KMS-11 (cell line): ENCODE results near the gene AP2B1.

Experiments used
- H2AFZ ChIP-seq: fragments of 200-600 bp; sonication (generic); 2 replicates; pipeline ENCODE4 v1.6.1; 2016; ENCODE audit warnings: antibody characterized with exemption, mixed run types, low read depth
- H3K27ac ChIP-seq: fragments of 200-600 bp; sonication (generic); 2 replicates; pipeline ENCODE4 v1.6.1; 2016; ENCODE audit warnings: mild to moderate bottlenecking, mixed run types
- H3K27me3 ChIP-seq: fragments of 200-600 bp; sonication (generic); 2 replicates; pipeline ENCODE4 v1.6.1; 2017; ENCODE audit warnings: mild to moderate bottlenecking, low read depth, mixed run types, moderate library complexity; ENCODE audit not compliant: insufficient read depth
- H3K36me3 ChIP-seq: fragments of 200-600 bp; sonication (generic); 2 replicates; pipeline ENCODE4 v1.6.1; 2017; ENCODE audit warnings: mild to moderate bottlenecking, mixed run types; ENCODE audit not compliant: insufficient read depth
- H3K4me1 ChIP-seq: fragments of 200-600 bp; sonication (generic); 2 replicates; pipeline ENCODE4 v1.6.1; 2016; ENCODE audit warnings: mild to moderate bottlenecking, low read depth, mixed run types; ENCODE audit not compliant: poor library complexity, severe bottlenecking
- H3K4me2 ChIP-seq: fragments of 200-600 bp; sonication (generic); 2 replicates; pipeline ENCODE4 v1.7.0; 2016; ENCODE audit warnings: mild to moderate bottlenecking, mixed run types
- H3K4me3 ChIP-seq: fragments of 200-600 bp; sonication (generic); IDR thresholded peaks from 2 replicates; pipeline ENCODE4 v1.6.1; 2017; ENCODE audit warnings: low read depth, low read length, mixed read lengths; ENCODE audit not compliant: insufficient read depth
- H3K79me2 ChIP-seq: fragments of 200-600 bp; sonication (generic); 2 replicates; pipeline ENCODE4 v1.6.1; 2016; ENCODE audit warnings: low read depth, mixed run types; ENCODE audit not compliant: insufficient read depth
- H3K9ac ChIP-seq: fragments of 200-600 bp; sonication (generic); 2 replicates; pipeline ENCODE4 v1.6.1; 2016; ENCODE audit warnings: mild to moderate bottlenecking, mixed run types
- H4K20me1 ChIP-seq: fragments of 200-600 bp; sonication (generic); 2 replicates; pipeline ENCODE4 v1.6.1; 2016; ENCODE audit warnings: mild to moderate bottlenecking, mixed run types; ENCODE audit not compliant: insufficient read depth
- CTCF ChIP-seq: fragments of 200-600 bp; sonication (generic); conservative IDR thresholded peaks from 2 replicates; pipeline ENCODE4 v1.6.1; 2017; ENCODE audit warnings: low read depth, mild to moderate bottlenecking, antibody characterized with exemption, low read length, moderate library complexity, mixed read lengths

The AP2B1 gene

GRCh38 chr17:35587074-35587961, at the start of gene AP2B1:
TSS of gene AP2B1 (plus strand) at chr17:35587322. CDS start at chr17:35594031, 6,709 bp downstream.
- TF ChIP-seq CTCF, result no peak
- Histone ChIP-seq H3K79me2 (peaks cover 40% of the 10 kb centered on the region), H3K36me3 (no peaks in the 10 kb centered on the region), H3K4me1 (peaks cover 20% of the 10 kb centered on the region), H3K9ac (peak within 1 kb of the TSS; percentile 92), H3K4me2 (peak within 1 kb of the TSS; percentile 66), H2AFZ (peak within 1 kb of the TSS; percentile 85), H4K20me1 (no peaks in the 10 kb centered on the region), H3K27me3 (no peaks in the 10 kb centered on the region), H3K4me3 (no peak within 1 kb of the TSS), H3K27ac (peak within 1 kb of the TSS; percentile 93)

DNA sequence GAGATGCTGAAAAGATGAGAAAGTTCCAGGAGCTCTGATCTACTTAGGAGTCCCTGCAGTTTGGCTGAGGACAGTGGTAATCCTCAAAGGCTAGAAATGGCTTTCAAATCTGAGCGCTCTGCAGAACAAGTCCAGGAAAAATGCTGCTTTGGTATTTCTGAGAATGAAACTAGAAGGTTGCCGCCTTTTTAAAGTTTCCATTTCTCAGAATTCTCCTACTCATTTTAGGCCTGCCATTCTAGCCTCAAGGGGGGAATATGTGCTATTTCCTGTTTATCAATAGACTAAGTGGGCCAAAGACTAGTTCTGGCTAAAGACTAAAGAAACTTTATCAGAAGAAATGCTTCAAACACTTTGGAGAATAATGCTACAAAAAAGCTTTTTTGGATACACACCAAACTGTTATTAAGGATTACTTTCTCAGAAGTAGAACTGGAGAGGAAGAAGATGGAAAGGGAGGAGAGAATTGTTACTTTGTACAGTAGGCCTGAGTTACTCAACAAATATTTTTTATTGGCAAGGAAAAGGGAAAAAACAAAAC, 49.5 kb upstream of the AP2B1 start, which contains the start of gene SLFN12L:
SLFN12L (minus strand) TSS at position 78 of the 541 bp plus-strand sequence. CDS start 15,314 bp downstream, outside the sequence.
- Histone ChIP-seq H3K4me3 (no peak within 1 kb of the TSS), H3K36me3 (no peaks in the 10 kb centered on the region), H4K20me1 (no peaks in the 10 kb centered on the region), H3K9ac (no peak within 1 kb of the TSS), H3K4me1 (peaks cover 42% of the 10 kb centered on the region), H3K27ac (peak within 1 kb of the TSS; percentile 39; the same call in 1 of the 2 replicates), H3K79me2 (no peaks in the 10 kb centered on the region), H3K4me2 (peak within 1 kb of the TSS; percentile 40), H3K27me3 (no peaks in the 10 kb centered on the region), H2AFZ (peak within 1 kb of the TSS; percentile 30)
- TF ChIP-seq CTCF, result no peak

GRCh38 chr17:35539659-35540026, 47.5 kb upstream of the AP2B1 start:
- H3K4me3 ChIP-seq, result no peak overlapping the region
- H3K79me2 ChIP-seq, result no peaks in the 10 kb centered on the region
- no peak overlapping the region for H3K4me2 ChIP-seq
- peaks cover 30% of the 10 kb centered on the region for H3K4me1 ChIP-seq
- no peak overlapping the region for H3K9ac ChIP-seq
- H3K36me3 ChIP-seq, result no peaks in the 10 kb centered on the region
- H2AFZ ChIP-seq, result 0 out of 2 replicates have a peak overlapping the region, but pooled peaks have one; percentile 30
- no peak overlapping the region for H3K27ac ChIP-seq
- H4K20me1 ChIP-seq, result no peaks in the 10 kb centered on the region
- no peak; the same call in none of the 2 replicates for TF ChIP-seq CTCF
- no peaks in the 10 kb centered on the region for H3K27me3 ChIP-seq

DNA sequence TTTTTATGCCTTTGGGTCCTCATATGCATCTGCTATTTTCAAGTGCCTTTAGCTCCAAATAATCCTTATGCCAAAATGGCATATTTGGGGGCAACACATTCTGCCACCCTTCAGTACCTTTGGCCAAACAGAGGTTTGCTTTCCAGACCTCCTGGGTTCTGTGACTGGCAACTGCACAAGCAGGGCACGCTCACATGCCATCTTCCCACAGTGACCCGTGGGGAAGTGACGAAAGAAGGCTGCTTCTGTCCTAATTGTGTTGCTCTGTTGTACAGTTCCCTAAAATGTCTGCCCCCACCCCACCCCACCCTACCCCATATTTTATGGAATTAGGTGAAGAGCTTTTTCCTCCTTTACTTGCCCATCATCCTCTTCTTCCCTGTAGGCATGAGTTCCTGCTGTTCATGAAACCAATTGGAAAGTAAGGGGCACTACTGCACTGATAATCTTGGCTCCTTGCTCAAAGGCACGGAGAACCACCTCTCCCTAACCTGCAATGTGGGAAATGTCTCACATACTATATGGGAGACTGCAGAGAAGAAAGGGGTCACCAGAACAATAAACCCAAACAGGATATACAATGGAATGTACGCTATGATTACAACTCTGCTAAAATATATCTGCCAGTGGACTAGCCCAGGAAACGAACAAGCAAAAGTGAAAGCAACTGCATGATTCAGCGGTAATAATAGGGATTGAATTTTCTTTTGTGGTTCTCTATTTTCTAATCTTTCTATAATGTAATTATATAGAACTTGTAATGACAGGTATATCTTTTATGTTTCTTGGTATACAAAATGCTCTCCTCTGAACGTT, 46.3 kb upstream of the AP2B1 start:
- Histone ChIP-seq H3K4me2 (peak overlapping the region; percentile 7; the same call in 1 of the 2 replicates), H3K27me3 (no peaks in the 10 kb centered on the region), H3K4me1 (peaks cover 30% of the 10 kb centered on the region), H2AFZ (0 out of 2 replicates have a peak overlapping the region, but pooled peaks have one; percentile 51), H3K27ac (no peak overlapping the region; the same call in 1 of the 2 replicates), H3K36me3 (no peaks in the 10 kb centered on the region), H3K9ac (no peak overlapping the region), H4K20me1 (no peaks in the 10 kb centered on the region), H3K79me2 (no peaks in the 10 kb centered on the region), H3K4me3 (no peak overlapping the region)
- TF ChIP-seq CTCF, result no peak
